ENCODE results near the gene MFN2. TPM values are rescaled to one million over a fixed set of nuclear protein-coding genes. Genes with fewer than 3 reads are reported as not detected.

The MFN2 gene
- total and polyA plus RNA-seq, 2 of the 8 experiments (the other 6 are each of a cell fraction or from before 2014, with no cell fraction given) = 34.0 to 62.5 TPM

- Histone ChIP-seq H4K8ac (ENCODE audit: extremely low read depth, insufficient read depth, low read length) (no peak overlapping the region), H2BK5ac (ENCODE audit: low read depth, low read length) (no peak overlapping the region), H3K4ac (replicated peaks; ENCODE audit: insufficient read length, low read depth, low read length) (no peak overlapping the region), H3K56ac (replicated peaks; ENCODE audit: insufficient read length, low read depth, low read length) (no peak overlapping the region), H2AFZ (ENCODE audit: low read length) (no peak overlapping the region), H3K4me1 (replicated peaks in 1 of 4; ENCODE audit: control insufficient read depth in 3 of 4, insufficient read depth in 4 of 4, low read length in 3 of 4) (peaks cover 0 to 13% (median 4%) of the 10 kb centered on the region in 4 experiments; a peak in 5 of 7 replicates), H3K79me2 (ENCODE audit: control insufficient read depth in 1 of 2, insufficient read depth in 2 of 2, low read length in 2 of 2) (no peaks in the 10 kb centered on the region), H3K79me1 (ENCODE audit: low read depth, low read length) (no peaks in the 10 kb centered on the region), H4K5ac (ENCODE audit: insufficient read length, low read depth, low read length) (no peak overlapping the region), H2BK15ac (ENCODE audit: low read length) (no peak overlapping the region), H3K4me3 (ENCODE audit: extremely low read depth in 1 of 4, insufficient read depth in 2 of 4, low read depth in 3 of 4, low read length in 4 of 4) (no peak overlapping the region), H3K18ac (ENCODE audit: extremely low read depth, low read length) (no peak overlapping the region), H3K23ac (ENCODE audit: insufficient read length) (no peak overlapping the region), H3K27me3 (replicated peaks in 1 of 4; ENCODE audit: control insufficient read depth in 3 of 4, extremely low read depth in 1 of 4, insufficient read depth in 3 of 4, low read length in 3 of 4) (no peaks in the 10 kb centered on the region; a peak in 1 of 7 replicates), H3K23me2 (ENCODE audit: low read depth, low read length) (no peaks in the 10 kb centered on the region; the same call in 1 of the 2 replicates), H3K14ac (ENCODE audit: insufficient read length) (no peak overlapping the region), H3K27ac (ENCODE audit: low read depth, low read length) (no peak overlapping the region), H3K36me3 (ENCODE audit: control insufficient read depth in 2 of 4, insufficient read depth in 4 of 4, low read length in 3 of 4) (no peaks in the 10 kb centered on the region), H3K9me3 (ENCODE audit: insufficient read depth in 2 of 2, low read depth in 1 of 2, low read length in 1 of 2) (no peaks in the 10 kb centered on the region), H2BK120ac (replicated peaks; ENCODE audit: low read depth, low read length) (no peak overlapping the region), H4K20me1 (replicated peaks in 1 of 2; ENCODE audit: control insufficient read depth in 1 of 2, insufficient read depth in 2 of 2, low read length in 2 of 2) (peaks cover 0 to 2% of the 10 kb centered on the region in 2 experiments), H2AK5ac (ENCODE audit: low read depth, low read length) (no peak overlapping the region), H2BK20ac (ENCODE audit: low read length) (no peak overlapping the region), H2BK12ac (ENCODE audit: low read depth, low read length) (no peak overlapping the region), H4K91ac (replicated peaks; ENCODE audit: insufficient read length, low read length) (no peak overlapping the region), H3K9ac (replicated peaks in 1 of 4; ENCODE audit: extremely low read depth in 1 of 4, low read depth in 3 of 4, low read length in 3 of 4) (no peak overlapping the region), H3K4me2 (ENCODE audit: insufficient read depth in 1 of 2, low read depth in 2 of 2, low read length in 2 of 2) (no peak overlapping the region)
- WGBS, 2 experiments (ENCODE audit: extremely low coverage in 1 of 2, insufficient coverage in 1 of 2, insufficient read length in 1 of 2, insufficient replicate concordance in 2 of 2, low coverage in 1 of 2, low lambda C conversion rate in 2 of 2, missing lambda C conversion rate in 1 of 2) = 89% methylated on average over 1 of the region's 1 CpG; no CpG with 5 or more reads in 1 of the 2 experiments
- POLR2A ChIA-PET (ENCODE audit: partially characterized antibody) = interaction anchor here (0.6 to 1.2 kb wide), 6 partner anchors 15 to 340 kb away, joined by 3 to 5 read pairs (median 4); no protein-coding TSS in a partner anchor
- FAIRE-seq = no peak
- DNase-seq (ENCODE audit: low read depth in 1 of 2, low spot score in 2 of 2) = no peak
- CTCF ChIA-PET (ENCODE audit: partially characterized antibody) = interaction anchor here (0.8 to 3.3 kb wide), 9 partner anchors 13 to 71 kb away, joined by 3 to 31 read pairs (median 3); no protein-coding TSS in a partner anchor
- TF ChIP-seq POU5F1 (IDR thresholded peaks at IDR 0.05; ENCODE audit: low read depth, low read length) (no peak), SP1 (IDR thresholded peaks at IDR 0.05; ENCODE audit: low read depth, low read length) (no peak), TAF1 (IDR thresholded peaks at IDR 0.05; ENCODE audit: low read depth, low read length) (no peak), CEBPB (IDR thresholded peaks at IDR 0.05; ENCODE audit: low read depth, low read length) (no peak), NANOG (IDR thresholded peaks at IDR 0.05; ENCODE audit: insufficient read depth, low read depth, low read length, poor library complexity, severe bottlenecking) (no peak), EGR1 (IDR thresholded peaks at IDR 0.05; ENCODE audit: borderline replicate concordance, low read depth, low read length) (no peak), FOSL1 (IDR thresholded peaks at IDR 0.05; ENCODE audit: insufficient read depth, low read depth, low read length) (no peak), HDAC2 (IDR thresholded peaks at IDR 0.05; ENCODE audit: borderline replicate concordance in 1 of 2, low read depth in 2 of 2, low read length in 2 of 2) (no peak), EP300 (IDR thresholded peaks at IDR 0.05; ENCODE audit: borderline replicate concordance in 1 of 2, low read depth in 2 of 2, low read length in 2 of 2) (no peak), TEAD4 (IDR thresholded peaks at IDR 0.05; ENCODE audit: low read depth, low read length) (no peak), RXRA (IDR thresholded peaks at IDR 0.05; ENCODE audit: insufficient read depth, low read depth, low read length) (no peak)
Observed at GRCh38 chr1:12051361-12051760, 71.1 kb downstream of the MFN2 start.

Data from H1 (cell line).